Ureter (tissue), 1 donor: ENCODE results near the gene PPP1R3C. TPM values are rescaled to one million over a fixed set of nuclear protein-coding genes. Genes with fewer than 3 reads are reported as not detected.

Experiments used
- DNase-seq: peaks from one replicate; pipeline ENCODE4 v3.0.0-alpha.2; 2020; ENCODE audit warnings: low spot score
- total RNA-seq: library from RNA; stranded (reverse); gene quantifications from one replicate; pipeline ENCODE4 v1.2.4, GENCODE V29; 2023
- donor health status: DM: yes; HTN: yes; CAD: no.

Gene PPP1R3C
- total RNA-seq, 1 donor from 2014 or later: 113 TPM

DNA sequence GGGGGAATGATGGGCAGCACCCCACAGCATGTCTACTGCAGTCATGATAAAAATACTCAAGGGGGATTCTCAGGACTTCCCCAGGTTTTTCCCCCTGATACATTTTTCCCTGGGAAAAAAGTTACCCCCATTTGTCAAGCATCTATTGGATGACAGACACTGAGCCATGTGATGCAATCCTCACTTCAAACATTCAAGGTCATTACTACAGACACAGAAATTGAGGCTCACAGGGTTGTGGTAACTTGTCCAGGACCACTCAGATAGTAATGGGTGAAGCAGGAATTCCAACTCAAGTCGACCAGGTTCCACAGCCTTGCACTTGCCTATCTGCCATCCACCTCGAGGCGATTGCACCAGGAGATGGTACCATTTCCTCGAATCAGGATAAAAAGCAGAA lies 31.7 kb downstream of the PPP1R3C start:
- DNase-seq: no peak

GRCh38 chr10:91598211-91598977 lies 34.5 kb downstream of the PPP1R3C start:
- DNase-seq: no peak

DNA sequence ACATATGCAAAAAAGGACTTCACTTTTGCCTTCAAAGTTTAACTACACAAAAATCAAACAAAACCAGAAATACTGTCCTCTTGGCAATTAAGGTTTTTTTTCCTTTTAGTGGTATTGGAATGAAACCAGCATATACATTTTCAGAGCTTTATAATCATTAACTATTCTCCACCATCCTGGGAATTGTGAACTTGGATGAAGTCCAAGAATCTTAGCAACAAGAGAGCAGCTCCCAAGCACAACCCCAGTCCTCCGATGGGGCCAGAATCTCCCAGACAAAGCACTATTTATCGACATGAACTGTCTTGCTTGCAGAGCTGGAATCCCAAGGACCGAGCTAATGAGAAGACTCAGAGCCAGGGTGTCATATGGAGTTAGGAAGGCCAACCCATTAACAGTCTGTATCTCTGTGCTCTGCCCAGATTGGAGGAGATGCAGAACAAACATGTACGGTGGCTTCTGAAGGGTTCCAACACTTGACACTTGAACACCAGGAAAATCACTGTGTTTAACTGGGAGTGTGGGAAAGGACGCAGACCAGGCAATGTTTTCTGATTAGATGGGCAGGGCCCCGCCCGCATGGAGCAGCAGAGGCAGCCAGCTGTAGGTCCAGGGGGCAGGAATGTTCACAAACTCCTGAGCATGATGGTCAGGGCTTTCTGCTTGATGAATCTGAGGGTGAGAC lies 35.5 kb downstream of the PPP1R3C start:
- no peak for DNase-seq

DNA sequence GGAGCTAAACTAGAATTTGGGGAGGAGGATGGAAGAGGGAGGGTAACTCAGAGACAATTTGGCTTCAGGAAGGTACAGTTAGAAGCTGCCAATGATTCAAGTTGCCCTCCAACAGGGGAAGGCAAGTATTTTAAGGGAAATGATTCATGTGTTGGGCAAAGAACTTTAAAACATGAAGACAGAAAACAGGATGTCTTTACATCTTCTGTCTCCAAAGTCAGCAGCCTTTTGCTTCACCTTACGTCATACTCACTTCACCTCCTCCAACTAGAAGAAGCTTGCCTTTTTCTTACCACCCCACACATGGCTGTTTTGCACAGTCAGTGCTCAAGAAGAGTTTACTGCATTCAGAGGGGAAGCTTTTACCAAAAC lies 36.1 kb downstream of the PPP1R3C start:
- DNase-seq: no peak

DNA sequence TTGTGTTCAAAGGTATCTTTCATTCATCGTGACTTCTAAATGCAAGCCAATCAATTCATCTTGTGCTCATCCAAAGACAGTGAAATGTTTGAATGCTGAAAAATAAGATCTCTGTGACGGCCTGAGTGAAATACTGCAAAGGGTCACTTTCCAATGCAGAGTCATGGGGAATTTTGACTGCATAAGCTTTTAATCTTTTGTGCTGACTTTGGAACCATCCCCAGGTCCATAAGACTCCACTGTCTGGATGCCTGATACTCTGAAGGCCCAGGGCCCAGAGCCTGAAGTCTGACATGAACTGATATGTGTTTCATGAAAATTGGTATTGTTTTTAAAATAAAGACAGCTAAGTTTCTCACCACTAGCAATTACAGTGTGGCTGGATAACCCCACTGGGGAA lies 39.0 kb downstream of the PPP1R3C start:
- no peak for DNase-seq

DNA sequence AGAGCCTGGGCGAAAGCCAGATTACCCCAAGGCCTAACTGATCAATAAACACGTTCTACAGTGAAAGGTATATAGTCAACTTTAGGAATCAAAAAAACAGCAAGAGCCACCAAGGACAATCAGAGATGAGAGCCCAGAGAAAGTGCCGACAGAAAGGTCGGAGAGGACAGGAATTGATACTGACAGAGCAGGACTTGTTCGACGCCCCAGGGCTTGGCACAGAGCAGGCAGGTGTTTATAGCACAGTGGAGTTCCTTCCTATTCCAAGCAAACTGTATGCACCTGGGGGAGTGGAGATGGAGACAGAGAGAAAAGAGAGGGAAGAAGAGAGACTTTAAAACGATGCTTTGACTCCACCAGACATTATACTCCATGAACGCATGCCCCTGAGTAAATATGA lies 39.5 kb downstream of the PPP1R3C start:
- DNase-seq: no peak

GRCh38 chr10:91592266-91592975 lies 40.5 kb downstream of the PPP1R3C start:
- no peak for DNase-seq

DNA sequence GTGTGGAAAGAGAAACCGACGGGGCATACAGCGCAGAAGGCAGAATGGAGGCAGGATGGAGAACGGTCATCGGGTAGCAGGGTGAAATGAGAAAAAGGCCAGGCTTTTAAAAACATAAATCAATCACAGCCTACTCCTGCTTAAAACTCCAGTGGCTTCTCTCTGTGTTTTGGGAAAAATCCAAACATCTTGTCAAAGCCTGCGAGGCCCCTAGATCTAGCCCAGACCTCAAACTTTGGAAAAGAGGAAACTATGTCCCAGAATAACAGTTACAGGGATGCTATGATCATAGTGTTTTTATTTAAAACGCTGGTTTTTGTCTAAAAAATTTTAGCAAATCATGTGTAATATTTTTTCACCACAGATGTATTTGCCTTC lies 41.1 kb downstream of the PPP1R3C start:
- no peak for DNase-seq

GRCh38 chr10:91590904-91591796 lies 41.7 kb downstream of the PPP1R3C start:
- DNase-seq: no peak

DNA sequence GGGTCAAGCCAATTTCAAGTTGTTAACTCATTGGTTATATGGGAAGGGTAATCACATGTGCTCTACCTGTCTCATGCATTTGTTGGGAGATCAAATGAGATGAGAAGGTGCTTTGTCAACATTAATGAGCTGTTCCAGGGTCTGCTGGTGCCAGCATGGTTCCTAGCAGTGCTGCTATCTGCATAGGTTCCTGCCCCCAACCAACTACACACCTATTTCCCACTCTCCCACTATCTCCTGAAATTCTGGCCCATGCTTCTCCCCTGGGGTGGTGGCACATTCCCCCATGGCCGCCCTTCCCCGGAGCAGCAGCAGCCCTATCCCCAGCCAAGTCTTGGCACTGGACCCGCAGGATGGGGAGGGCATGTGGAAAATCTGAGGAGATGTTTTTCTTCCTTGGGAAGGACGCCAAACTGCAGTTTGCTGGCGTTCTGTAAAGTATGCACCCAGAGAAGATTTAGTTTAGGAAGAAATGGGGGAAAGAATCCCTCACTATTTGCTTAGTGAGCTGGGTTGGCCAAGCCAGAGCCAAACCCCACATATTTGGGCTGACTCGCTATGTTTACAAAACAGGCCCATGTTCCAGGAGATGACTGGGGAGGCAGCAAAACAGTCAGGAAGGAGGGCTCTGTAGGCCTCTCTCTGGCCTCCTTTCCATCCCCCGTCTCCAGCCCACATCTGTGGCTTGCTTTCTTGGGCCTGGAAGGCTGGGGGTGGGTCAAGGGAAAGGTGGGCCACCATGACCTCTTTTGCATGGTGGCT lies 42.5 kb downstream of the PPP1R3C start:
- DNase-seq: peak; percentile 81

DNA sequence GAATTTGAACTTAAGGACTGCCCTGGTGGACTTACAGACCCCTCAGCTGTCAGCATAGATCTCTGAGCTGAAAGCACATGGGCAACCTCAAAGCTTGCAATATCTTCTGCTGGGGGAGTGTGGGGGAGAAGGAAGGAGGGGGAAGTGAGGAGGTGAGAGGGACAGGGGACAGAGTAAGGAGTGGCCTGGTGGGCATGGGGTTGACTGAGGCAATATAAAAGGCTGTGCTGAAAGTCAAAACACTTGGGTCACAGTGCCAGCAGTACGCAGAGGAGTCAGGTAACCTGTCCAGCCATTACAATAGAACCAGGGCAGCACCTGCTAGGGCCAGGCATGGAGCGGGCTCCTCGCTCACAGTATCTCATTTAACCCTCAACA lies 43.2 kb downstream of the PPP1R3C start:
- no peak for DNase-seq

GRCh38 chr10:91589015-91589657 lies 43.7 kb downstream of the PPP1R3C start:
- DNase-seq: peak; percentile 71

DNA sequence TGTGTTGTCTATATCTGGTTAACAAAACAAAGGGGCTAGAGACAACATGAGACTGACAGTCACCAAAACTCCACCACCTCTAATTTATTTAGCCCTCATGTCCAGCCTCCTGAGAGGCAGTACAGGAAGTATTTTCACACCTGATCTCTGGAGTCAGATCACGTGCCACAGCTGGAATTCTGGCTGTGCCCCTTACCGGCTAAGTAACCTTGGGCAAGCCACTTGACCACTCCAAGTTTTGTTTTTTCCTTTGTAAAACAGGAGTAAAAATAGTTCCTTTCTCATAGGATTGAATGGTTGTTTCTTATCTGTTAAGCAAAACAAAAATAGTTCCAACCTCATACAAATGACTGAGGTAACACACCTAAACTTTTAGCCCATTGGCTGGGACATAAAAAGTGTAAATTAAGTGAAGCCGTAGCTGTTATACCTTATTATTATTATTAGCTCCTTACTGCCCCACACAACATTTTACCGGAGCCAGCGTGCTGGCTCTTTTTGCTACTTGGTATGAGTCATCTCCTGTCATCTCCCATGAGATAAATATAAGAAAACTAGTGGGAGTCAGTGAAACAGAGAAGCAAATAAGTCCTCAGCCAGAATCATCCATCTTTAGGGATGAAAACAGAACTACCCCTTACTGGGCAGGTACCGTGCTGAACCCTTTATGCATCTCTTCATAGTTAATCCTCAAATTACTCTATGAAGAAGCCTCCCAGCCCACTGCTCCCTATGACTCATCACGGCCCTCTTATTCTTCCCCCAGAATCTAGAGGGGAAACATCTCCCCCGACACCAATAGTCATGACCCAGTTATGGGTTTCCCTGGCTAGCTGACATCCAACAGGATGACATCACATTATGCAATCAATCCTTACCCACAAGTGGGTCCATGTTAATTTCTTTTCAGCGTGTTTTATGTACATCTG lies 44.9 kb downstream of the PPP1R3C start:
- no peak for DNase-seq

DNA sequence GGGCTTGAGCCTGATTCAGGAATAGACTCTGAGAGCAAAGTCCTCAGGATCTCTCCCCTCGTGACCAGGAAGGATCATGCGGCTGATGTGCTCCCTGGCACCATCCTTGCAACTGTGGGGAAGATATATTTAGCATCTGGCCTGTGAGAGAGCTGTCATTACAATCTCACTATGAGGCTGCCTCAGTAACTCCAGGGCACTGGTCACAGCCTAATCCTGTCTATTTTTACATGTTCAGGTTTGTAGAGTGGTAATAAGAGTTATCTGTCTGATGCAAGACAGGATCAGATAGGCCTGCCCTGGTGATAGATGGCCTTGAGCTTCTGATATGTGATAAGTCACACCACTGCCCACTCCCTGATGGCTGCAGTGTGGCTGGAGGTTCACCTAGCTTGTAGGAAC lies 50.7 kb downstream of the PPP1R3C start:
- no peak for DNase-seq

DNA sequence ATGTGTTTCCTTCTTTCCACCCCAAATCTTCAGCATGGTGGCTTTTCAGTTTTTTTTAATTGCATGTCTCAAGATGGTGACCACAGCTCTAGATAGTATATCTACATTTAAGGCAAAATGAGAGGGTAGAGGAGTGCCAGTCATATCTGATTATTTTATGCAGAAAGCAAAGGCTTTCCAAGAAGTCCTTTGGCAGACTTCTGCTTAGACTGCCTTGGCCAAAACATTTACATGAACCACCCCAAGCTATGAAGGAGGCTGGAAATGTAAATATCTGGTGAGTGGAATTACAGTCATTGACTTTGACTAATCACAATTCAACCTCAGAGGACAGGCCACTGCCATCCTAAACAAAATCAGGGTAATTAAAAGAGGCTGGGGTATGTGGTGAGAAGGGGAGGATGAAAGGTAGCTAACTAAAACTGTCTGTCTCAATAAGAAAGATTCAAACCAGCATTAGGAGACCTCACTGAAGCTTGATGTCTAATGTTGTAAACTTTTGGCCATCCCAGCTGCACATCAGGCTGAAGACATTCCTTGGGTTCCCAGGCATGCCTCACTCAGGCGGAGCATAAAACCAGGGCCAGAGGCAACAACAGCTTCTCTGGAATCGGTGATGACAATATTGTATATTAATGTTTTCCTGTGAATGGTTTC lies 53.4 kb downstream of the PPP1R3C start:
- DNase-seq: no peak
